GM12892 (cell line): ENCODE measurements around the gene TAMM41.

Source experiments
- POLR2A ChIP-seq: IDR thresholded peaks from 2 replicates; pipeline ENCODE4 v1.6.1; 2011; ENCODE audit warnings: low read depth, low read length, control low read depth
- TAF1 ChIP-seq: IDR thresholded peaks from 2 replicates; pipeline ENCODE4 v1.6.1; 2011; ENCODE audit warnings: low read depth, mild to moderate bottlenecking, control low read depth, low read length, borderline replicate concordance

- TF ChIP-seq POLR2A (no peak), TAF1 (no peak)
Measured at GRCh38 chr3:11844891-11845290, 1.8 kb downstream of the TAMM41 start.
